Measurements from ENCODE around the gene COPS3.
A peak's percentile ranks its signal among the peaks of the same experiment; 100 is the strongest.

The COPS3 gene

GRCh38 chr17:17246879-17247278 is 34.2 kb downstream of the COPS3 start:
- DNase-seq: no peak

- no peak for DNase-seq
These were observed 37.9 kb downstream of the COPS3 start for GRCh38 chr17:17243163-17243562.

GRCh38 chr17:17242246-17242645 is 38.8 kb downstream of the COPS3 start:
- DNase-seq: no peak

- no peak for DNase-seq
These were observed 39.4 kb downstream of the COPS3 start for GRCh38 chr17:17241656-17242055.

GRCh38 chr17:17239832-17240231 is 41.2 kb downstream of the COPS3 start:
- no peak for DNase-seq

GRCh38 chr17:17237026-17237799 is 43.8 kb downstream of the COPS3 start, which contains the start of gene FLCN:
Gene FLCN, minus strand, starts transcription at chr17:17237168. Its CDS starts 9,031 bp downstream, at chr17:17228137.
- DNase-seq: peak; percentile 55 to 96 (median 82)

- peak in 6 of 51 donors; percentile 18 to 59 (median 38) for DNase-seq
These were observed 44.6 kb downstream of the COPS3 start for GRCh38 chr17:17236295-17237025.

GRCh38 chr17:17235212-17236174 is 45.6 kb downstream of the COPS3 start:
- peak in 11 of 51 donors; percentile 9 to 47 (median 26) for DNase-seq

- no peak for DNase-seq
These were observed 48.8 kb downstream of the COPS3 start for GRCh38 chr17:17232303-17232621.

- DNase-seq: no peak
These were observed 49.3 kb downstream of the COPS3 start for GRCh38 chr17:17231621-17232302.

- no peak for DNase-seq
These were observed 51.3 kb downstream of the COPS3 start for GRCh38 chr17:17229416-17230384.

GRCh38 chr17:17228521-17229279 is 52.3 kb downstream of the COPS3 start:
- DNase-seq: peak in 12 of 51 donors; percentile 13 to 49 (median 28)

- DNase-seq: peak in 2 of 51 donors; percentile 15 to 37
These were observed 53.2 kb downstream of the COPS3 start for GRCh38 chr17:17227608-17228520.

GRCh38 chr17:17226451-17227265 is 54.4 kb downstream of the COPS3 start:
- DNase-seq: no peak

- no peak for DNase-seq
These were observed 55.1 kb downstream of the COPS3 start for GRCh38 chr17:17225901-17226300.

- no peak for DNase-seq
These were observed 56.9 kb downstream of the COPS3 start for GRCh38 chr17:17224137-17224536.

- no peak for DNase-seq
These were observed 57.3 kb downstream of the COPS3 start for GRCh38 chr17:17223736-17224135.

Measured in hypothalamus (tissue), 51 donors.